ENCODE measurements around the gene VWC2L.

The VWC2L gene

GRCh38 chr2:214410918-214411554 lies at the start of gene VWC2L:
Gene VWC2L, plus strand, starts transcription at chr2:214411054. Its CDS starts 3,140 bp downstream, at chr2:214414194.
- DNase-seq: peak; percentile 84

- DNase-seq: no peak
Observed at GRCh38 chr2:214361116-214361515, 49.7 kb upstream of the VWC2L start.

DNA sequence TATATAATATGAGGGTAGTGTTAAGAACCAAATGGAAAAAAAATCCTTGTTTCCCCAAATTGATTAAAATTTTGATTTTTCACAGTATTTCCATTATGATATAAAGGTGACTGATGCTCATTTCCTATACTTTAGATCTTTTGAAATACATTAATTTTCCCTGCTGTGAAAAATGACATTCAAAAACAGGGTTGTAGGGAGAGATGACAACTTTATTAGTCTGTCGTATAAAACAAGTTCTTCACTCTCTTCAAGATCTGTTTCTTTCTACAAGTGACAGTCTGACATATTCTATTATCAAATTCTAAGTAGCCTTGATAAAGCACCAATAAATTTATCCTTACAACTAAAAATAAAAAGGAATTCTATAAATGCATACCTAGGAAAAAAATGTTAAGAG lies 45.3 kb upstream of the VWC2L start:
- DNase-seq: no peak

- no peak for DNase-seq
Observed at GRCh38 chr2:214367171-214367570, 43.7 kb upstream of the VWC2L start.

DNA sequence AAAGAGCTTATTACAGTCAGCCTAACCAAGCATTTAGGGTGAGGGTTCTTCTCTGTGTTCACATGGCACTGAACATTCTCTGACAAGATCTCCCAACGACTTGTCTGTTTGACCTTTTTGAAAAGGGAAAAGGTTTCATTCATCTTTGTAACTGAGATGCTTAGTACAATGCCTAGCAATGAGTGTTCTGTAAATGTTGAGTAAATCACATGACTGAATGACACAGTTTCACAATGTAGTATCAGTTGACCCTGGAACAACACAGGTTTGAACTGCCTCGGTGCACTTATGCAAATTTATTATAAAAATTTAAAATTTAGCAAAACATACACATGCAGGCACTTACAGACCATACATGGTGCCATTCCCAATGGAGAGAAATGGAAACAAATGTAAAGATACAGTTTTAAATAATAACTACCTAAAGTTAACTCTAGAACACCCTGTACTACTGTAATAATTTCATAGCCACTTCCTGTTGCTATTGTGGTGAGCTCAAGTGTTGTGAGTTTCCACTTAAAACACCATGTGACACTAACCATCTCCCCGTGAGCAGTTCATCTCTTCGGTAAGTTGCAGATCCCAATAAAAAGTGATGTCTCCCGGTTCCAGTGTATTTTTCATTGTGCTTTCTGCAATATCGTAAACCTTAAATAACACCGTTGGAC lies 34.1 kb upstream of the VWC2L start:
- DNase-seq: no peak

DNA sequence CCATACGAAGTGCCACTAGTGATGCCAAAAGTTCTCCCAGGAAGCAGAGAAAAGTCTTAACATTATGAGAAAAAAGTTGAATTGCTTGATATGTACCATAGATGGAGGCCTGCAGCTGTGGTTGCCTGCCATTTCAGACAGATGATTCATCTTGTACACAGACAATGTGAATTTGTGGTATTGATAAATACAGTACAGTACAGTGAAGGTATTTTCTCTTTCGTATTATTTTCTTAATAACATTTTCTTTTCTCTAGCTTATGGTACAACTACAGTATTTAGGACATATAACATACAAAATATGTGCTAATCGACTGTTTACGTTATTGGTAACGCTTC lies 33.6 kb upstream of the VWC2L start:
- no peak for DNase-seq

GRCh38 chr2:214378455-214379103 lies 32.3 kb upstream of the VWC2L start:
- DNase-seq: no peak

GRCh38 chr2:214379227-214379626 lies 31.6 kb upstream of the VWC2L start:
- DNase-seq: no peak

DNA sequence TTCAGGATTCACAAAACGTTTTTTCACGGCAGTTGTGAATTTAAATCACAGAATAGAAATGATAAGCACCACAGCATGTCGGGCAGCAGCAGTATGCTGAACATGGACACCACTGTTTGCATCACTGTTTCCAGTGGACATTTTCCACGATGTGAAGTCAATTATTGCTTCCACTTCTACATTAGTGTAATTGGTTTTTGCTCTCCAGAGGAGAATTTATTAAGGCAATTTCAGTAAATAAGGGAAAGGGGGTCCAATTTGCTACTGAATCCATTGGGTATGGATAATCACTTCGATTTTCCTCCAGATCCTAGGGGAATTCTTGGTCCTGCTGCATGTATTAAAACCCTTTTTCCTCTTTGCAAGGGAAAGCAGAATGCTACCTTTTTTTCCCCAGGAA lies 30.2 kb upstream of the VWC2L start:
- no peak for DNase-seq

DNA sequence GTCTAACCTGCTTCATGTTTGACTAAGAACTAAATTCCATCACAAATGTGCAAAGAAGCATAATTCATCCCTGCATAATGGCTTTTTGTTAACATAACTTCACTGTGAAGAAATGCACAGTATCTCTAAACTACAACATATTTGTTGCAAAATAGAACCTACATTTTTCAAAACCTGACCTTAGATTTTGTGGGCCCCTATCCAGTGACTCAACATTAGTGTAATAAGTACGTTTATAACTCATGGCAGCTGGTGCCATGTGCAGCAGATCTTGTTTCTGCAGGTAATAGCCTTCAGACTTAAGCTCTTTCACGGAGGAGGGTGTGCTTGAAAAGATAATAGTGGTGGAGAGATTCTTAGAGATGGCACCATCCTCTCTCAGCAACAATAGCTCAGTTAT lies 28.6 kb upstream of the VWC2L start:
- no peak for DNase-seq

- no peak for DNase-seq
Observed at GRCh38 chr2:214386720-214387119, 24.1 kb upstream of the VWC2L start.

DNA sequence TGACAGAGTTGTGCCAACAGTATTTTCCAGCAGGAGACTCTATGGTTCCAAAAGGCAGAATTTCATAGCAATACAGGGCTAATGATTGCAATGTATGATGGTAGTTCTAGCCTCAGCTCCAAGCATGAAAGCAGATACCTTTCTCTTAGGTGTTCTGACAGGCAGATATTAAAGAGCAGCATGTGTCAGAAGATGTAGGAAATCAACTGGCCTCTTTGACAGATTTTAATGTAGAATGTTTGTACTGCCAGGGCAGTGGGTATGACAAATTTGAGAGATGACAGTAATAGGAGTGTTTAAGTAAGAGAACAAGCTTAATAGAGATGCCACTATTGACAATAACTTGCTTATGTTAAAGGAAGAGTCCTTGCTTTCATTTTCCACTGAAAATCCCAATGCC lies 21.5 kb upstream of the VWC2L start:
- no peak for DNase-seq

GRCh38 chr2:214393796-214394195 lies 17.1 kb upstream of the VWC2L start:
- DNase-seq: no peak

DNA sequence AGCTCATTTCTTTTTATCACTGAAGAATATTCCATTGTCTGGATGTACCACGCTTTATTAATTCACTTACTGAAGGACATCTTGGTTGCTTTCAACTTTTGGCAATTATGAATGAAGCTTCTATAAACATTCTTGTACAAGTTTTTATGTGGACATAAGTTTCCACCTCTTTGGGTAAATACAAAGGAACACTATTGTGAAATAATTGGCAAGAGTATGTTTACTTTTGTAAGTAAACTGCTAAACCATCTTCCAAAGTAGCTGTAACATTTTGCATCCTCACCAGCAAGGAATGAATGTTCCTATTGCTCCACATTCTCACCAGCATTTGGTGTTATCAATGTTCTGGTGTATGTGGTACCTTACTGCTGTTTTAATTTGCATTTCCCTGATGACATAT lies 15.8 kb upstream of the VWC2L start:
- DNase-seq: no peak

DNA sequence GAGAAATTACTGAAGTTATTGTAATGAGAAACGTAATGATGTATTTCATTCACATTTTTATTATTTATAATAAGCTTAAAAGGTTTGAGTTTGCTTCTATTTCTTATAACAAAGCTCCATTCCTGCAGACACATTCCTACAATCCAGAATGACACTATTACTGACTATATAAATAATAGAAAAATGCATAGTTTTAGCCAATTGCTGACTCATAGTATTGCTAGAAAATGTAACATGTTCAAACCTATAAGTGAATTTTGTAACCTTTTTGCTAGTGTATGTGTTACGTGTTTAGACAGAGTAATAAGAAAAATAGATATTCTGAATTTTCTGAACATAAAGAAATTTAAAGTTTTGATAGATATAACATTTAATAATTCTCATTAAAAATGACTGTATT lies 9.3 kb upstream of the VWC2L start:
- no peak for DNase-seq

DNA sequence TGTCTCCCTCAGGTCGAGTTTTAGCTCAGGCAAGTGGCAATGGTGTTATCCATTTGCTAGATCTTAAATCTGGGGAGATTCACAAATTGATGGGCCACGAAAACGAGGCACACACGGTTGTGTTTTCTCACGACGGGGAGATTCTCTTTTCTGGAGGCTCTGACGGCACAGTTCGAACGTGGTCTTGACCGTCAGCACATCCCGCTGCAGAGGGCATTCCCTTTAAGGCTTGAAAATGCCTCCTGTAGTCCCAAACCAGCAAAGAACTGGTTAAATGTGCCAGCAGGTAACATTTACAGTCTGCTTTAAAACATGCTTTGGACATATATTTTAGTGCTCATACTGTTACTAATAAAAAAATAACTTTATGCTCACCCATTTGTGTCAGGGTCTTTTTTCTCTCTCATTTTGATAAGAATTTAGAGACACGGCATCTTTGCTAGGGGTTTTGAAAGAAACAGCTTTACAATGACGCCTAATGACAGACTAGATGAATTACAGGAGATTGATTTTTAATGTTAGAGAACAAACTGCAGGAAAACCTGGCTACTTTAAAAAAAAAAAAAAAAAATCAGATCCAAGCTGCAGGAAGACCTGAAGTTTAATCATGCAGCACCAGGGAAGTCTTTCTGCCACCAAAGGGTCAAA lies 602 bp upstream of the VWC2L start:
- no peak for DNase-seq

- DNase-seq: no peak
Observed at GRCh38 chr2:214412679-214413078, 1.8 kb downstream of the VWC2L start.

DNA sequence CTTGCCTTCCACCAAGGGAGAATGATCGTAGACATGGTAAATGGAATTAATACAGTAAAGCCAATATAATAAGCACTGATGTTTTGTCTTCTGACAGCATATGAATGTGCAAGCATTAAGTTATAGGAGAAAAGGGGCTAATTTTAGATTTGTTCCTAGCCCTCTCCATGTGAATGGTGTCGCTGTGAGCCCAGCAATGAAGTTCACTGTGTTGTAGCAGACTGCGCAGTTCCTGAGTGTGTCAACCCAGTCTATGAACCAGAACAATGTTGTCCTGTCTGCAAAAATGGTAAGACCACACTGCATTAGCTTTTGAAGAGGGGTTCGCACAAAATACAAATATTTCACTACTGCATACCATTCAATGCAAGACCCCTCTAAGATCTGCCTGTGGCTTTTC lies 25.6 kb downstream of the VWC2L start:
- no peak for DNase-seq

DNA sequence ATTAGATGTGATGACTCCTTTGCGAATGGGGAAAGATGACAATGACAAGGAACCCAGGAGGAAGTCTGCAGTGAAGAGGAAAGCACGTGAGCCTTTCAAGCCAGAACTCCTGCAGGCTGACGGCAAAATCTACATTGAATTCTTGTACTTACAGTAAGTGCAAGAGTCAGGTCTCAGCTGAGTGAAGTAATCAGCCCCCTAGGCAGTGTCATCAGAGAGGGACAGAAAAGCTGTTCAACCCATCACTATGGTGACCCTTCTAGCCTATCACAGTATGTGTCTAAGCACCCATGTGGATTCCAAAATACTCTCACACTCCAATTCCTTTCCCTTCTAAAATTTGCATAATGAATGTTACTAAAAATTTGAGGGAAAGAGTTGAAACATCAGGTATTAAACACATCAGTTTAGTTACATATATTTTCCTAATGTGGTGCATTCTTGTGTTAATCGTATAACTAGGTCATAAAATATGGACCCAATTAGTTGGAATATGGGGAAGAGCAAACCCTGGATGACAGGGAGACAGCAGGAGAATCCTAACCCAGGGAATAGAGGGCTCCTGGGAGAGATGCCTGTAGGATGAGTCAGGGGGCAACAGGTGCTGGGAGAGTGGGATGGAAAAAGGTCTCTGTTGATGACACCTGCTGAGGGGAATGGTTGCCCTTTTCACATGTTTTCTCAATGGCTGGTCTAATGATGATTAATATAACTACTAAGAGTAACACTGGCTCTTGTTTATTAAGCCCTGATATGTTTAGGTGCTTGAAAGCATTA lies 39.5 kb downstream of the VWC2L start:
- DNase-seq: no peak

DNA sequence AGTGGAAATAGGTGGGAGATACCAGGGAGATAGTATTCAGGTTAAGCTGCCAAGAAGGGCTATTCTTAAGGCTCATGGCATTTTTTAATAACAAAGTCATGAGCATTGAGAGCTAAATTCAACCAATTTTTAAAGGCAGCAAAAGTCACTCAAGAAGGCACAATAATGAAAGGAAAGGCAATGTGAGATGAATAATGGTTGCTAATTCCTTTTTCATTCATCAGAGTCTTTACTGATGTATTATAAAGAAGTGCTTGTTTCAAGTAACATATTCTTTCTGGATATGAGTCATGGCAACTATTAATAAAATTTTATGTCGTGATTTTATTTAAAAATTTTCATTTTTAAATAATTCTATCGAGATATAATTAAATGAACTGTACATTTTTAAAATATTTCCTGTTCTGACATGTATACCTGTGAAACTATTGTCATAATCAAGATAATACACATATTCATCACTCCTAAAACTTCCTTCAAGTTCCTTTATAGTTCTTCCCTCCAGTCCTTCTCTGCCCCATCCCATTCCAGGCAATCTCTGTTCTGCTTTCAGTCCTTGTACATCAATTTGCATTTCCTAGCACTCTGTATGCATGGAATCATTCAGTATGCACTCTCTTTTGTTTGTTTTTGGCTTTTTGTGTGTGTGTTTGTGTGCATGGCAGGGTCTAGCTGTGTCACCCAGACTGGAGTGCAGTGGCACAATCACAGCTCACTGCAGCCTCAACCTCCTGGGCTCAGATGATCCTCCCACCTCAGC lies 40.8 kb downstream of the VWC2L start:
- no peak for DNase-seq

- no peak for DNase-seq
Observed at GRCh38 chr2:214465363-214466146, 54.7 kb downstream of the VWC2L start.

GRCh38 chr2:214469728-214470127 lies 58.9 kb downstream of the VWC2L start:
- DNase-seq: no peak
